ENCODE measurements around the gene EPS8L1.
"Not testable (repeated sequence)": the region's sequence is repeated elsewhere in the genome, so short reads cannot be mapped to it uniquely, and the experiment has no call there.

The EPS8L1 gene

GRCh38 chr19:55103190-55103589 lies 27.5 kb downstream of the EPS8L1 start:
- FAIRE-seq (no peak), DNase-seq (ENCODE audit: insufficient read length) (no peak)
- no peak for TF ChIP-seq POLR2A (IDR thresholded peaks at IDR 0.05; ENCODE audit: low read depth, low read length)
- TF ChIP-seq TAF1 (IDR thresholded peaks at IDR 0.05; ENCODE audit: borderline replicate concordance, low read depth, low read length): no peak
- no peak for TF ChIP-seq POLR2AphosphoS5 (IDR thresholded peaks at IDR 0.05; ENCODE audit: low read depth, low read length)

- TF ChIP-seq TAF1 (IDR thresholded peaks at IDR 0.05; ENCODE audit: borderline replicate concordance, low read depth, low read length) (no peak), POLR2A (IDR thresholded peaks at IDR 0.05; ENCODE audit: low read depth, low read length) (no peak), POLR2AphosphoS5 (IDR thresholded peaks at IDR 0.05; ENCODE audit: low read depth, low read length) (no peak)
- no peak for DNase-seq (ENCODE audit: insufficient read length)
- FAIRE-seq: no peak
Measured at GRCh38 chr19:55105237-55105636, 29.6 kb downstream of the EPS8L1 start.

- no peak for DNase-seq (ENCODE audit: insufficient read length)
- no peak for TF ChIP-seq POLR2AphosphoS5 (IDR thresholded peaks at IDR 0.05; ENCODE audit: low read depth, low read length)
- TF ChIP-seq POLR2A (IDR thresholded peaks at IDR 0.05; ENCODE audit: low read depth, low read length): no peak
- no peak for TF ChIP-seq TAF1 (IDR thresholded peaks at IDR 0.05; ENCODE audit: borderline replicate concordance, low read depth, low read length)
- FAIRE-seq: no peak
Measured at GRCh38 chr19:55106591-55106990, 30.9 kb downstream of the EPS8L1 start.

- FAIRE-seq: not testable (repeated sequence)
Measured at GRCh38 chr19:55107252-55107651, 31.6 kb downstream of the EPS8L1 start.

GRCh38 chr19:55109527-55110291 lies 34.0 kb downstream of the EPS8L1 start:
- FAIRE-seq: no peak
- TF ChIP-seq POLR2A (IDR thresholded peaks at IDR 0.05; ENCODE audit: low read depth, low read length) (no peak), TAF1 (IDR thresholded peaks at IDR 0.05; ENCODE audit: borderline replicate concordance, low read depth, low read length) (no peak), POLR2AphosphoS5 (IDR thresholded peaks at IDR 0.05; ENCODE audit: low read depth, low read length) (no peak)
- peak; percentile 16 for DNase-seq (ENCODE audit: insufficient read length)

More at GRCh38 chr19:55107252-55107651, 31.6 kb downstream of the EPS8L1 start:
- not testable (repeated sequence) for DNase-seq (ENCODE audit: insufficient read length)

- TF ChIP-seq POLR2AphosphoS5 (IDR thresholded peaks at IDR 0.05; ENCODE audit: low read depth, low read length) (no peak), POLR2A (IDR thresholded peaks at IDR 0.05; ENCODE audit: low read depth, low read length) (no peak), TAF1 (IDR thresholded peaks at IDR 0.05; ENCODE audit: borderline replicate concordance, low read depth, low read length) (no peak)
- DNase-seq (ENCODE audit: insufficient read length): no peak
- FAIRE-seq: no peak
Measured at GRCh38 chr19:55111238-55111831, 35.7 kb downstream of the EPS8L1 start.

GRCh38 chr19:55112246-55112776 lies 36.6 kb downstream of the EPS8L1 start:
- no peak for TF ChIP-seq POLR2AphosphoS5 (IDR thresholded peaks at IDR 0.05; ENCODE audit: low read depth, low read length)
- no peak for TF ChIP-seq POLR2A (IDR thresholded peaks at IDR 0.05; ENCODE audit: low read depth, low read length)
- no peak for TF ChIP-seq TAF1 (IDR thresholded peaks at IDR 0.05; ENCODE audit: borderline replicate concordance, low read depth, low read length)

GRCh38 chr19:55112777-55113569 lies 37.3 kb downstream of the EPS8L1 start:
- DNase-seq (ENCODE audit: insufficient read length): peak; percentile 51
- TF ChIP-seq POLR2AphosphoS5 (IDR thresholded peaks at IDR 0.05; ENCODE audit: low read depth, low read length) (no peak), TAF1 (IDR thresholded peaks at IDR 0.05; ENCODE audit: borderline replicate concordance, low read depth, low read length) (no peak), POLR2A (IDR thresholded peaks at IDR 0.05; ENCODE audit: low read depth, low read length) (no peak)
- FAIRE-seq: peak; percentile 14

More at GRCh38 chr19:55112246-55112776, 36.6 kb downstream of the EPS8L1 start:
- FAIRE-seq: no peak
- DNase-seq (ENCODE audit: insufficient read length): peak; percentile 11

GRCh38 chr19:55113570-55114039 lies 37.9 kb downstream of the EPS8L1 start:
- FAIRE-seq: no peak
- TF ChIP-seq POLR2A (IDR thresholded peaks at IDR 0.05; ENCODE audit: low read depth, low read length) (no peak), POLR2AphosphoS5 (IDR thresholded peaks at IDR 0.05; ENCODE audit: low read depth, low read length) (no peak), TAF1 (IDR thresholded peaks at IDR 0.05; ENCODE audit: borderline replicate concordance, low read depth, low read length) (no peak)
- DNase-seq (ENCODE audit: insufficient read length): peak; percentile 36

GRCh38 chr19:55114566-55115145 lies 39.0 kb downstream of the EPS8L1 start:
- FAIRE-seq (no peak), DNase-seq (ENCODE audit: insufficient read length) (no peak)
- TF ChIP-seq POLR2AphosphoS5 (IDR thresholded peaks at IDR 0.05; ENCODE audit: low read depth, low read length): no peak
- TF ChIP-seq TAF1 (IDR thresholded peaks at IDR 0.05; ENCODE audit: borderline replicate concordance, low read depth, low read length): no peak
- TF ChIP-seq POLR2A (IDR thresholded peaks at IDR 0.05; ENCODE audit: low read depth, low read length): no peak

All from GM12892 (cell line).